CD1c-positive myeloid dendritic cell (primary cell): Measurements from ENCODE around the gene ZNF487.
"Not testable (repeated sequence)": the region's sequence is repeated elsewhere in the genome, so short reads cannot be mapped to it uniquely, and the experiment has no call there.

Source experiments
- DNase-seq: peaks from one replicate; pipeline ENCODE4 v3.0.0-alpha.2; 2016; ENCODE audit errors: extremely low spot score

ZNF487 gene

DNA sequence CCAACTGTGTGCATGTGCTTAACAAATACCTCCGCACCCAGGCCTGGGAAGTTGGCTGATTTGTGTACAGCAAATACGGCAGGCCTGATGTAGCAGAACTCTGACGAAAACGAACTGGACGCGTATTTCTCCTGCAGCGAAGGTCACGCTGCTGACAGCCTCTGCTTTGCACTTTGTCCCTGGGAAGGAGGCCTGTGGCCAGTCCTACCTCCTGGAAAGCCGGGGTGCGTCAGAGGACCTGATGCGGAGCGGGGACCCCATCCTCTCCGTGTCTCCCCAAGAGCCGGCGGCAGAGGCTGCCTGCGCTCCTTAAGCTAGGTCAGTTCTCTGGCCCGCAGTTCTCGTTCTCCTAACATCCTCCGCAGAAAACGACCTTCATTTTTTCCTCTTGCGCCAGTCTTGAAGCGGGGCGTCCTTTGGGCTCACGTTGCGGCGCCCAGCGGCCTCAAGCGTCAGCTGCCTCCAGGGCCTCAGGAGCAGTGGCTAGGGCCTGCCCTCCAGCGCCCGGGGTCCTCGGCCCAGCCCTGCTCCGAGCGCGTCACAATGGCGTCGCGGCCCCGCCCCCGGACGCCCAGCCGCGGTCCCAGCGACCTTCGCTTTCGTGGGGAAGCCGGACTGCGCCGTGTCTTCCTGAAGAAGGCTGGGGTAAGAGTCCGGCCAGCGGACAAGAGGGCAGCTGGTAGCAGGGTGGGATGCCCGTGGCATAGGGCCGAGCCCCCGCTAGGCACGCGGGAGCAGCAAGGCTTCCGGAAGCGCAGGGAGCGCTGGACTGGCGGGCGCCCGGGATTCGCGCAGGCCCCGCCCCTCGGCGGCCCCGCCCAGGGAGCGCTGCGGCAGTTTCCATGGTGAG, at the start of gene ZNF487:
TSS of gene ZNF487 (plus strand) at position 821 of the 850 bp plus-strand sequence. CDS start 38,703 bp downstream, outside the sequence.
- DNase-seq, result peak; percentile 94

DNA sequence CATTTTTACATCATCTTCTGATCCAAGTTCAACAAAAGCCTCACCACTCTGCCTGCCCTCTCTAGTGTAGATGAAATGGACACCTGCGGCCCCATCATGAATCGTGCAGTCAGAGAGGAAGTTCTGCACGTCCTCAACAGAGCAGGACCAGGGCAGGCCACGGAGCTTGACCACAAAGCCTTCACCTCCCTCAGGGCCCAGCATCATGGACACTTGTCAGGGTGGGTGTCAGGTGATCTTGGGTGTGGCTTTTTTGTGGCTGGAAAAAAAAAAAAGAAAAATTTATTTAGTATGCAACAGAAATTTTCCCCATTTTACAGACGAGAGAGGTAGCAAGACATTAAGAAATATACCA, 49.3 kb upstream of the ZNF487 start:
- DNase-seq, result no peak

DNA sequence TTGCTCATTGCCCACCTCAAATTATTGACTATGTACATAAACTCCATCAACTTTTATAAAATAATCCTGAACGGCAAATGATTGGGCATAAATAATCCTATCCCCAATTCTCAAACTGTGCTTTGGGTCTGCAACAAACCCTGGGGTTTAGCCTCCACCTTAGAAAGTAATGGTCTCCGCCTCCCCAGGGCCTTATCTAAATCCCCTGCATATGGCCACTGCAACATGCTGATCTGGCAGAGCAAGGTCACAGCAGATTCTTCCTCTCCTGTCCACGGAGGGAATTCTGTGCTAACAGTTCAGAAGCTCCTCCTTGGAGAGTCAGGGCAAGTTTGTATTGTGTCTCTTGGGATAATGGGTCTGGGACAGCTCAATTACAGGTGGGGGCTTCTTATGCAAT, 47.0 kb upstream of the ZNF487 start:
- DNase-seq, result no peak

DNA sequence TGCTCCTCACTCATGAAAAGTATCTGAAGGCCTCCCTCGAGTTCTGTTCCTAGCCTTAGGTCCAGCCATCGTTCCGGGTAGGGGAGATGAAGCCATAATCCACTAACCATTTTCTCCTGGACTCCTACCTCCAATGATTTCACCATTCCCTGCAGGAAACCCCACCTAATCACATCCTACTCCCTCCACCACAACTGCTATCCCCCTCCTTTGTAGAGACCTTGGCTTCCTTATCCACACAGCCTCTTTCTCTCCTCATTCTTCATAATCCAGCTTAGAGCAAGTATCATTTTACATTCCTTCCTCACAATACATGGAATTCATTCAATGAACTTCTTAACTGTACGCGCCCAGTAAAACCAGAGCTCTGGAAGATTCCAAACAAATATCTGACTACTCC, 46.6 kb upstream of the ZNF487 start:
- no peak for DNase-seq

DNA sequence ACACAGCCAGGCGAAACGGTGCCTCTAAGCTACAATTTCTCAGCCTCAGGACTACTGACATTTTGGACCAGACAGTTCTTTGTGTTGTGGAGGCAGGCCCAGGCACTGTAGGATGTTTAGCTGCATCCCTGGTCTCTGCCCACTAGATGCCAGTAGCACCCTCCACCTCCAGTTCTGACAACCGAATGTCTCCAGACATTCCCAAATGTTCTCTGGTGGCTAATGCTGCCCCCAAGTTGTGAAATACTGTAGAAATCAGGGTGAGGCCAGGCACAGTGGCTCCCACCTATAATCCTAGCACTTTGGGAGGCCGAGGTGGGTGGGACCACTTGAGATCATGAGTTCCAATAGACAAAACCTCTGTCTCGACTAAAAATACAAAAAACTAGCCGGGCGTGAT, 46.2 kb upstream of the ZNF487 start:
- DNase-seq, result peak; percentile 40

DNA sequence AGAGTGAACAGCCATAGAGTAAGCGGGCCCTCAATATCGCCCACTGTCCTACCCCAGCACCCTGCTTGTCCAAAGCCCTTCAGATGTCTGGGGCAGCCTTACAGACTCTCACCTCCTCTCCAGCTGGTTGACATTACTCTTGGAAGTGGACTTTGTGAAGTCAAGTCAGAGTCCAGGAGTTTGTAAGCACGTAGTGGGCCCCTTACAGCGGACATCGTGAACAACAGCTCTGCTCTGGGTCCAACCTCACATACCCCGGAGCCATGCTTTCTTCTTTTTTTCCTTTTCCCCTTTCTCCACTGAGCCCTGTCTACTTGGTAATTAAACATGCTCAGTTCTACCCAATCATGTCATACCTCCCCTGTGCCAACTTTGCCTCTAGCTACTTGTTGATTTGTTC, 45.4 kb upstream of the ZNF487 start:
- DNase-seq, result no peak

DNA sequence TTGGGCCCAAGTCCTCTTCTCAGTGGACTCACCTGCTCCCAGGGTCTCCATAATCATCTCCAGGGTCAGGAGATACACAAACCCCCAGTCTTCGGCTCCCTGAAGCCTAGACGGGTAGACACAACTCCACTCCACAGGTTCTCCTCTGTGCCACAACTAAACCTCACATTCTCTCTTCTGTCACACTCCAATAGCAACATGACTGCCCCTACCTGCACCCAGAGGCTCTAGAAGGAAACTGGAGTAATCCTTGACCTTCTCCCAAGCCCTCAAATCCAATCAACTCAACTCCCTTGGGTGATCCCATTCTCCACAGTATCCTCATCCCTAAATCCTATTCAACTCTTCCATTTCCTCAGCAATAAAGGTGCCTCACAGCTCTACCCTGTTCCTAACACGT, 44.2 kb upstream of the ZNF487 start:
- DNase-seq, result no peak

DNA sequence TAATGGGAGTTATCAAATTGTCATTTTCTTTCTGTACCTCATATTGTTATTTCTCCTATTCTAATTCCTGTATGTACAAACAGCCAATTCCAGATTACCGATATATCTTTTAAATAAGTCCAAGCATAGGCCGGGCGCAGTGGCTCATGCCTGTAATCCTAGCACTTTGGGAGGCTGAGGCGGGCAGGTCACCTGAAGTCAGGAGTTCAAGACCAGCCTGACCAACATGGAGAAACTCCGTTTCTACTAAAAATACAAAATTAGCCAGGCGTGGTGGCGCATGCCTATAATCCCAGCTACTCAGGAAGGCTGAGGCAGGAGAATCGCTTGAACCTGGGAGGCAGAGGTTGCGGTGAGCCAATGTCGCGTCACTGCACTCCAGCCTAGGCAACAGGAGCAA, 43.7 kb upstream of the ZNF487 start:
- DNase-seq, result not testable (repeated sequence)

DNA sequence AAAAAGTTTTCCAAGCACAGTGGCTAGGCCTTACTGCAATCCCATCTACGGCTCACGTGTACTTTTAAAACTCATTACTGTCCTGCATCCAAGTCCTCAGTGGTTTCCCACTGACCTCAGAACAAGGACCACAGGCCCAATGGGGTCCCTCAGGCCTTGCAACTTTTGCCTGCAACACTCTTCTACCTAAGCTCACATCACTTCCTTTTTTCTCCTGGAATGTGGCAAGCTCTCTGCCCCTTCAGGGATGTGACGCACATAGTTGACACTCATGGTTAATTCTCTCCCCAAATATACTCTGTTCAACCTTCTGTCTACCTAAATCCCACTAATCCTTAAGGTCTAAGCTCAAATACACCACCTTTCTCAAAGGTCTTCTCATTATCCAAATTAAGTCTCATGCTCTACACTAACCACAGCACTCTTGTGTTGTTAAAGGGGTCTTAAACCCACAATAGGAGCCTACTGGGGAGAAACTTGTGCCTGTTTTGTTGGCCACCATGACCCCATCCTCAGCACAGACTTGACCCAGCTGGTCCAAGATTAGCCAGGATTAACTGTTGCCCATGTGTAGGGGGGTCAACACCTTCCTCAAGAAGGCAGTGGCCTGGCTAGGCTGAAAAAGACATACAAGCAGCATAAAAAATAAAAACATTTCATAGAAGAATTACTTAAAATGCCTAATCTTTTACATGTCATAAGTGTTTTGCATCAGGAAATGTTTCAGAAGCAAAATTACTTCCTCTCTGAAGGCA, 43.1 kb upstream of the ZNF487 start:
- DNase-seq, result peak; percentile 41

DNA sequence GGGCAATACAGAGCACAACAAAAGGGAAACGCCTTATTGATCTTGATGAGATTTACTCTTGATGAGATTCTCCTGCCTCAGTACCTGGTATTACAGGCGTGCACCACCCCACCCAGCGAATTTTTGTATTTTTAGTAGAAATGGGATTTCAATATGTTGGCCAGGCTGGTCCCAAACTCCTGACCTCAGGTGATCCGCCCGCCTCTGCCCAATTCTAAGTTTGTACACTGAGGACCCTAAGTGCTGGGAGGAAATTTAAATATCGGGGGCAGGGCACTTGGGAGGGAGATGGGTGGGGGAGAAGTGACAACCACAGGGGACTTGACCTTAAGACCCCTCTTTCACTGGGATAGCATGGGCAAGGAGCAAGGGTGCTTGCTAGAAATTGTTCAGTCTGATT, 42.0 kb upstream of the ZNF487 start:
- DNase-seq, result no peak

DNA sequence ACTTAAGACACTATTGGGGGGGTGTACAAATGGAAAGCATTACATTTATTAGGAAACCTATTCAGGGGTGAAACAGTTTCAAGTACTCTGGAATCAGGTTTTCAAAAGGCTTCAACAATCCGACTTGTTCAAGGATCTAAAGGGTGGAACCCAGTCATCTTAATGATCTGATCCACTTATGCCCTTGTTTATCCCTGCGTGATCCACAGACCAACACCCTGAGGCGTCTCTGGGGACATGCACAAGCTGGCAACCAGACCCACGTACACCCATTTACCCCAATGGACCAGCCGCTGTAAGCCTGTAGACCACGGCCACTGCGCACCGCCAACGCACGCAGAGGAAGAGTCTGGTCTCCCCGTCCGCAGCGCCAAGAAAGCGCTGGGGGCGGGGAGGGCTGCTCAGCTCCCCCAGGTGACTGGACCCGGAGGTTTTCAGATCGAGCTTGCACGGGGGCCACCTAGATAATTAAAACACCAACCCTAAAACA, 41.3 kb upstream of the ZNF487 start:
- DNase-seq, result no peak

DNA sequence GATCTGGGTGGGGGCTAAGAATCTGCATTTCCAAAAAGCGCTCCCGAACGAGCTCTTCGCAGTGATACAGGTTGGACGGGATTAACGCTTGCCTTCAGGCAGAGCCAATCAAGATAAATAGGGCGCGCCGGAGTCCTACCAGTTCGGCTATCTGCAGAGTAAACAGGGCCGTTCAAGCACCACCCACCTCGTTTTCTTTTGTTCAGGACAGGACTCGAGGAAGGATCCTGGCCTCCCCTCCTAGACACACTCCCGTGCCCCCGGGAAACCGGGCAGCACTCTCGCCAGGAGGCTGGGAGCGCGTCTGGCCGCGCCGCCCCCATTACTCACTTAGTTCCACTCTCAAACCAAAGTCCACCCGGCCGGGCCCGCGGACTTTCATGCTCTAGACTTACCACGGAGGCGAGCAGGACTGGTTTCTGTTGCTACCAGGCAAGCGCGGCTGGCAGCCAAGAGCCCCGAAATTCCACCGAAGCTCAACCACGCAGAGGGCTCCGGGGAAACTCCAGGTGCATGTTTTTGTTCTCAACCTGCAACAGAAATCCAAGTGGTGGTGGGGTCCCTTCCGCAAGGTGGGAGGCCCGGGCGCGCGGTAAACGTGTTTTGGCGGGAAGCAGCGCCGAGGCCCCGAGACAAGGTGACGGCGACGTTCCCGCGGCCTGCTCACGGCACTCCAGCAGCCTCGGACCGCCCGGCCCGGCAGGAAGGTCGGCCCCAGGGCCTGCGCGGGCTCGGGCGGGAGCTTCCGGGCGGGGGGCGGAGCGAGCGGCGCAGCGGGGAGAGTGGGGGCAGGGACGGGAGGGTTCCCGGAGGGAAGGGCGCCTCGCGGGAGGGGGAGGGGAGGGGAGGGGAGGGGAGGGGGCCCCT, 40.6 kb upstream of the ZNF487 start:
- peak; percentile 65 for DNase-seq

DNA sequence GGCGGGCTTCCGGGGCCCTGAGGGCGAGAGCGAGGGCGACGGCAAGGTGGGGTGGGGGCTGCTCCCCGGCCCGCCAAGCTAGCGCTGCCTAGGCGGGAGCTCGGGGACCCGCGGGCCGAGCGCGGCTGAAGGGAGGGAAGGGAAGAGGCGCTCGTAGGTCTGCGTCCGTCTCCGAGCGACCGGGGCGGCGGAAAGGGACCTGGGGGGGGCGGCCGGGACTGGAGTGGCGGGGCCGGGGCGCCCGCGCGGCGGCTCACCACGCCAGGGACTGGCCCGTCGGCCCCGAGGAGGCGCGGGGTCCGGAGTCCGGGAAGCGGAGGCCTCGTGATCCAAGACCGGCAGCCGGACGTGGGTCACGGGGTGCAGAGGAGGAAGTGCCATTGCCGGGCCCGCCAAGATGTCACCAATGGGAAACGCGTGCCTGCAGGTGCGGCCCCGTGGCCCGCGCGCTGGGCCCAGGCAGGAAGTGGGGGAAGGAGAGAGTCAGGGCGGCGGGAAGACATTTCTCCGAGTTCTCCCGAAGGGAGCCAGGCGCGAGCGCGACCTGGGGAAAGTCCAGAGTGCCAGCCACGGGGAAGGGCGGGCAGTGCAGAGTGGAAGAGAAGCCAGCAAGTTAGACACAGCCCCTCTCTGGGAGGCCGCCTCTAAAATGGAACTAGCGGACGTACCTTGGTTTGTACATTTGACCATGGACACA, 39.8 kb upstream of the ZNF487 start:
- DNase-seq, result peak; percentile 93

DNA sequence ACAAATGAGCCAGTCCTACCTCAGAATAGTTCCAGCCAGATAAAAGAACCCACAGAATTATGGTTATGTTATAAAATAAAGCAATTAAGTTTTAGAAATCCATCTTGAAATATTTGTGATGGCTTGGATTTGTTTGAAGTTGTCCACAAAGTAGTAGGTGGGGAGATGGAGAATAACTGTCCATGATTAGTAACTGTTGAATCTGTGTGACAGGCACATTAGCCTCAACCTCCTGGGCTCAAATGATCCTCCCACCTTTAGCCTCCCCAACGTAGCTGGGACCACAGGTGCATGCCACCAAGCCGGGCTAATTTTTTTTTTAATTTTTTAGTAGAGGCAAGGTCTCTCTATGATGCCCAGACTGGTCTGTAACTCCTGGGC, 38.0 kb upstream of the ZNF487 start:
- no peak for DNase-seq

DNA sequence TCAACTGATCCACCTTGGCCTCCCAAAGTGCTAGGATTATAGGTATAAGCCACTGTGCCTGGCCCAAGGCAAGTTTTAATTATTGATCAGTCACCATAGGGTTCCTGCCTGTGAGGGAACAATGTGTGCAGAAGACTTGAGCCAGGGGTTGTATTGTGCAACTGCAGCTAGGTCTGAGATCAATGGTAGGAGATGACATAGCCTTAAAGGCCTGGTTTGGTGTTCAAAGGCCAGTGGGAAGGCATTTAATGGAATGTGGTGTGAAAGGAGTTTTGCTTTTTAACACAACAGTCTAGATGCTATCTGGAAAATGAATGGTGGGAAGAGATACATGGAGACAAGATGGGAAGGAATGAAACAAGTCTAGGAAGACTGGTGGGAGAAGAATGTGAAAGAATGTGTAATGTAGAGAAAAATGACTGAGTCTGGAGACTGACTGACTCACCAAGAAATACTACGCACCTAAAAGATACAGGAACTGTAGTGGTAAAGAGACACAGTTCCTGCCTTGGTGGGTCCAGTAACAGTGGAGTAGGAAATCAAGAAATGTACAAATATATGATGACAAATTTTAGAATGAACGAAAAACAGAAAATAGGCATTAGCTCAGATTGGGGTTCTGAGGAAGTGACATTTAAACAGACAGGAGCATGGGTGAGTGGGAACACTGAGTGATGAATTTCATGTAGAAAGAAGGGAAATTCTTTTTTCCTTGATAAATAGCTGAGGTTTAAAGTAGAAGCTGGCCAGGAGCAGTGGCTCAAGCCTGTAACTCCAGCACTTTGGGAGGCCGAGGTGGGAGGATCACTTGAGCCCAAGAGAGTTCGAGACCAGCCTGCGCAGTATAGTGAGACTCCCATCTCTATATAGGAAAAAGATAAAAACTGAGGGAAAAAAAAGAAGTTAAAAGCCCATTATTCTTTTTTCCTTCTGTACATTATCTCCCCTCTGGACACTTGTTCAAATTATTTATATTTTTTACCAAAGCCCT, 37.3 kb upstream of the ZNF487 start:
- DNase-seq, result peak; percentile 73

DNA sequence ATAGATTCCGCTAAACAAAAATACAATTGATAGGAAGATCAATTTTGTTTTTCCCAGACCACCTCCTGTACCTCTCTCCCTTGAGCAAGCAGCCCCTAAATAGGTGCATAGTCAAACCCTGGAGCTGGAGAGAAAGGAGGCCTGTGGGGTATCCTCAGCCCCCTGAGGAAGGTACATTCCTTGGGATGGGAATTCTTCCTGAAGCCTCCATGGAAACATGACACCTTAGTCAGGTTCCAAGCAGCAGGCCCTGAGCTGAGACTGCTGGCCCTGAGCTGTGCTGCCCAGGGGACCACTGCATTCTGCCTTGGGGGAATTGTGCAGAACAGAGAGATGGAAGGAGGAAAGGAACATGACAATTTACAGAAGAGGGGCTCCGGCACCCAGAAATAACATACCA, 35.3 kb upstream of the ZNF487 start:
- DNase-seq, result no peak

DNA sequence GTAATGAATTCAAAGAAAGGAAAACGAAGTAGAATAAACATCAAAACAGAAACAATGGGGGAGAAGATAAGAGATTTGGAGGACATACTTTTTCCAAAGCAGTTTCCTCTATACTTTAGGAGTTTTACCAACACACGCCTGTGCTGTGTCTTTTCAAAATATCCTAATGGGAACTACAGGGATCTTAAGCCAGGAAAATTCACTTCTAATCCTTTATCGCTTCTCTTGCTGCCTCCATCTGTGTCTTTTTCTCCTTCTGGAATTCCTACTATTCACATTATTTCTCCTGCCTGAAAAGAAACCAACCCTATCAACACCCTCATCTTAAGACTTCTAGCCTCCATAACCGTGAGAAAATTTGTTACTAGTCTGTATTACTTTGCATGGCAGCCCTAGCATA, 34.7 kb upstream of the ZNF487 start:
- no peak for DNase-seq

DNA sequence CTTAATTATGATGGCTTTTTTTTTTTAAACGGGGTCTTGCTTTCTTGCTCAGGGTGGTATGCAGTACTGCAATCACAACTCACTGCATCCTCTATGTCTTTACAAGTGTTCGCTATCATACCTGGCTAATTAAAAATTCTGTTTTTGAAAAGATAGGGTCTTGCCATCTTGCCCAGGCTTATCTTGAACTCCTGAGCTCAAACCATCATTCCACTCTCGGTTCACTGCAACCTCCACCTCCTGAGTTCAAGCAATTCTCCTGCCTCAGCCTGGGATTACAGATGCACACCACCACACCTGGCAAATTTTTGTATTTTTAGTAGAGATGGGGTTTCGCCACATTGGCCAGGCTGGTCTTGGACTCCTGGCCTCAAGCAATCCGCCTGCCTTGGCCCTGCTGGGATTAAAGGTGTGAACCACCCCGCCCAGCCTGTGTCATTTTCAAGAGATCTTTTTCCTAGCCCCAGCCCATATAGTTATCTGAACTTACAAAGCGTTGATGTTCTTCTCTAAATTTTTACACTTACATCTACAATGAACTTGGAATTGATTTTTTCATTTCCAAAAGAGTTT, 33.9 kb upstream of the ZNF487 start:
- no peak for DNase-seq

DNA sequence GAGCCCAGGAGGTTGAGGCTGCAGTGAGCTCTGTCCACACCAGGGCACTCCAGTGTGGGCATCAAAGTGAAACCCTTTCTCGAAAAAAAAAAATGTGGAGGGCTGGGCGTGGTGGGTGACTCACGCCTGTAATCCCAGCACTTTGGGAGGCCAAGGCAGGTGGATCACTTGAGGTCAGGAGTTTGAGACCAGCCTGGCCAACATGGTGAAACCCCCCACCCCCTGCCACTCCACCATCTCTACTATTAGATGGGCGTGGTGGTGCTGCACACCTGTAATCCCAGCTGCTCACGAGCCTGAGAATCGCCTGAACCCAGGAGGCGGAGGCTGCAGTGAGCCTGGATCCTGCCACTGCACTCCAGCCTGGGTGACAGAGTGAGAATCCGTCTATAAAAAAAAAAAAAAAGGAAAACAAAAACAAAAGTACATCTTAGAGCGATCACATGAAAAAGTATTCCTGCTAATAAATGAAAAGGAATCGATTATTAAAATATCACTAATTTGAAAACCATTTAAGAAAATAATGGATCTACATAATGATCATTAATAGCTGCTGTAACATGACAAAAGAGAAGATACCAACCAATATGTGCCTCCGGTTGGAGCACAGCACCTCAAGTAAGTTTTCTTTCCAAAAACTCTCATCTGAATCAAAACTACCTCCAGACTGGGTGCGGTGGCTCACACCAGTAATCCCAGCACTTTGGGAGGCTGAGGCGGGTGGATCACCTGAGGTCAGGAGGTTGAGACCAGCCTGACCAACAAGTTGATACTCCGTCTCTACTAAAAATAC, 32.8 kb upstream of the ZNF487 start:
- no peak for DNase-seq
